Forelimb muscle (tissue), 1 donor: Measurements from ENCODE around the gene PRKCSH. TPM values are rescaled to one million over a fixed set of nuclear protein-coding genes. Genes with fewer than 3 reads are reported as not detected.

Source experiments
- DNase-seq: peaks from one replicate; pipeline ENCODE4 v3.0.0-alpha.2; 2013; ENCODE audit warnings: low read depth
- polyA plus RNA-seq: library from polyadenylated mRNA; unstranded; fragments of 120-200 nt; gene quantifications from one replicate; pipeline ENCODE4 v1.2.1, GENCODE V29; 2013; ENCODE audit not compliant: insufficient read length

PRKCSH gene
- polyA plus RNA-seq, 1 donor = 158 TPM

DNA sequence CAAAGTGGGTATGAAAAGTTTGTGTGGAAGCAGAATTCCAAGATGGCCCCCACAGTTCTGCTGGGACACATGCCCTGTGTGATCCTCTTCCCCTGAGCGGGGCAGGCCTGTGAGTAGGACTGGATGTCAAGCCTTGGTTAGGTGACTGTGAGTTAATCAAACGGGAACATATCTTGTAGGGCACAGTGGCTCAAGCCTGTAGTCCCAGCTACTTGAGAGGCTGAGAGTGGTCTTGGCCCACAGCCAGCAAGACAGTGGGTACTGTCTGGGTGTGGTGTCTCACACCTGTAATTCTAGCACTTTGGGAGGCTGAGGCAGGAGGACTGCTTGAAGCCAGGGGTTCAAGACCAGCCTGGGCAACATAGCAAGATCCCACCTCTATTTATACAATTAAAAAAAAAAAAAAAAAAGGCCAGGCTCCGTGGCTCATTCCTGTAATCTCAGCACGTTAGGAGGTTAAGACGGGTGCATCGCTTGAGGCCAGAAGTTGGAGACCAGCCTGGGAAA is 63.8 kb downstream of the PRKCSH start:
- DNase-seq = no peak

DNA sequence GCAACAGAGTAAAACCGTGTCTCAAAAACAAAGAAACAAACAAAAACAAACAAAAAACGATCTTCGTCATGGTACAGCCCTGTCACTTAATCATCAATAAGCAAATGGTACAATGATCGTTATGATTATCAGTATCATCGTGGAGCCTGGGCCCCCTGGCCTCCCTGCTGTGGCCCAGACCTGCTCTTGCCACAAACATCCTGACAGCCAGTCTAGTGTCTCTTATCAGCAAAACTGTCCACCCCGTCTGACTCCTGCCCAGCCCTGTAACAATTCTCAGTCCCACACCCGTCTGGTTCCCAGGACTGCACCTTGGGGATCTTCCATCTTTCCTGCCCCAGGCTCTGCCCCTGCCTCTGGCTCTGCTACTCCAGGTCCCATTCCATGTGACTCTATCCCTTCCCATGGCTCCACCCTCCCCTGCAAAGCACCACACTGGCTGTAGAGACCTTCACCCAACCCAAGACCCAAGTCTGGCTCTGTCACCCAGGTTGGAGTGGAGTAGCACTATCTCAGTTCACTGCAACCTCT is 64.5 kb downstream of the PRKCSH start:
- no peak for DNase-seq

Other genes with a start within 250 kb of the PRKCSH start
- gene KANK2, start 238.1 kb upstream of the PRKCSH start, polyA plus RNA-seq = 103 TPM
- gene ANGPTL8, start 196.0 kb upstream of the PRKCSH start, polyA plus RNA-seq = 0.87 TPM
- 34.5 TPM for gene DOCK6, start 173.1 kb upstream of the PRKCSH start, polyA plus RNA-seq
- not detected for gene TSPAN16, start 139.5 kb upstream of the PRKCSH start, polyA plus RNA-seq
- gene RAB3D, start 96.0 kb upstream of the PRKCSH start, polyA plus RNA-seq = 5.2 TPM
- 44.9 TPM for gene TMEM205, start 89.4 kb upstream of the PRKCSH start, polyA plus RNA-seq
- gene CCDC159, start 89.1 kb upstream of the PRKCSH start, polyA plus RNA-seq = 7.6 TPM
- 11.3 TPM for gene PLPPR2, start 80.2 kb upstream of the PRKCSH start, polyA plus RNA-seq
- 1.3 TPM for gene SWSAP1, start 61.0 kb upstream of the PRKCSH start, polyA plus RNA-seq
- 2.9 TPM for gene EPOR, start 51.3 kb upstream of the PRKCSH start, polyA plus RNA-seq
- gene RGL3, start 16.3 kb upstream of the PRKCSH start, polyA plus RNA-seq = 0.40 TPM
- gene ODAD3, start 514 bp upstream of the PRKCSH start, polyA plus RNA-seq = 0.20 TPM
- gene ELAVL3, start 45.4 kb downstream of the PRKCSH start, polyA plus RNA-seq = 0.04 TPM
- gene ZNF653, start 70.2 kb downstream of the PRKCSH start, polyA plus RNA-seq = 6.0 TPM
- gene ECSIT, start 93.5 kb downstream of the PRKCSH start, polyA plus RNA-seq = 38.2 TPM
- 179 TPM for gene CNN1, start 103.2 kb downstream of the PRKCSH start, polyA plus RNA-seq
- 31.8 TPM for gene ELOF1, start 123.6 kb downstream of the PRKCSH start, polyA plus RNA-seq
- gene ACP5, start 142.0 kb downstream of the PRKCSH start, polyA plus RNA-seq = 1.1 TPM
- 11.7 TPM for gene ZNF627, start 161.8 kb downstream of the PRKCSH start, polyA plus RNA-seq